Keratinocyte (primary cell): ENCODE measurements around the gene DDX46. TPM values are rescaled to one million over a fixed set of nuclear protein-coding genes. Genes with fewer than 3 reads are reported as not detected.

ENCODE experiments used
- DNase-seq: peaks from one replicate; pipeline ENCODE4 v3.0.0-alpha.2; 2011; ENCODE audit warnings: low read depth, missing footprints, low spot score
- FAIRE-seq: peaks from 2 replicates; lab custom pipeline; 2011; peaks lifted over from hg19 to GRCh38; lab: Jason Lieb, UNC
- H2AFZ ChIP-seq: 2 replicates; pipeline ENCODE4 v1.6.0; 2012; ENCODE audit warnings: low read length, control low read depth, inconsistent platforms; ENCODE audit not compliant: control insufficient read depth
- H3K27ac ChIP-seq: 2 replicates; pipeline ENCODE4 v1.5.1; 2011; ENCODE audit warnings: low read length; ENCODE audit not compliant: control insufficient read depth, insufficient read depth
- H3K27me3 ChIP-seq: 3 replicates; pipeline ENCODE4 v1.6.0; 2011; ENCODE audit warnings: low read length; ENCODE audit not compliant: control insufficient read depth, insufficient read depth; ENCODE audit errors: extremely low read depth
- H3K36me3 ChIP-seq, 2 experiments: 2 replicates in 1 of 2; 3 replicates in 1 of 2; pipeline ENCODE4 v1.5.1; 2011; ENCODE audit warnings: low read length in 2 of 2, mild to moderate bottlenecking in 1 of 2; ENCODE audit not compliant: control insufficient read depth in 2 of 2, insufficient read depth in 2 of 2; ENCODE audit errors: extremely low read depth in 1 of 2
- H3K4me1 ChIP-seq: 3 replicates; pipeline ENCODE4 v1.5.1; 2011; ENCODE audit warnings: low read length; ENCODE audit not compliant: control insufficient read depth, insufficient read depth; ENCODE audit errors: extremely low read depth
- H3K4me2 ChIP-seq: 3 replicates; pipeline ENCODE4 v1.6.0; 2011; ENCODE audit warnings: low read depth, low read length; ENCODE audit not compliant: control insufficient read depth, insufficient read depth; ENCODE audit errors: extremely low read depth
- H3K4me3 ChIP-seq, 3 experiments: fragments of 200-600 bp in 1 of 3; sonication (generic) in 1 of 3; 2 replicates in 2 of 3; 3 replicates in 1 of 3; pipeline ENCODE4 v1.5.1; 2011 to 2016; ENCODE audit warnings: low read length in 3 of 3, mild to moderate bottlenecking in 3 of 3, control low read depth in 2 of 3, inconsistent platforms in 1 of 3, low read depth in 1 of 3, mixed read lengths in 1 of 3, mixed run types in 1 of 3, moderate library complexity in 1 of 3; ENCODE audit not compliant: control insufficient read depth in 2 of 3, insufficient read depth in 2 of 3; ENCODE audit errors: extremely low read depth in 1 of 3
- H3K79me2 ChIP-seq: 2 replicates; pipeline ENCODE4 v1.6.0; 2012; ENCODE audit warnings: low read length; ENCODE audit not compliant: control insufficient read depth, insufficient read depth
- H3K9ac ChIP-seq: 3 replicates; pipeline ENCODE4 v1.6.0; 2011; ENCODE audit warnings: low read length; ENCODE audit not compliant: control insufficient read depth, insufficient read depth; ENCODE audit errors: extremely low read depth
- H3K9me1 ChIP-seq: 3 replicates; pipeline ENCODE4 v1.6.0; 2011; ENCODE audit warnings: low read length; ENCODE audit not compliant: control insufficient read depth, insufficient read depth; ENCODE audit errors: extremely low read depth
- H3K9me3 ChIP-seq: 2 replicates; pipeline ENCODE4 v1.5.1; 2012; ENCODE audit warnings: low read depth, low read length; ENCODE audit not compliant: control insufficient read depth
- H4K20me1 ChIP-seq: 3 replicates; pipeline ENCODE4 v1.6.0; 2011; ENCODE audit warnings: low read length; ENCODE audit not compliant: control insufficient read depth, insufficient read depth; ENCODE audit errors: extremely low read depth
- CTCF ChIP-seq, 3 experiments: IDR thresholded peaks in 1 of 3; conservative IDR thresholded peaks in 1 of 3; optimal IDR thresholded peaks in 1 of 3; 2 replicates in 2 of 3; 3 replicates in 1 of 3; pipeline versions ENCODE3 to v1.5.1; 2011; ENCODE audit warnings: low read length in 3 of 3, mild to moderate bottlenecking in 3 of 3, moderate library complexity in 2 of 3, control low read depth in 1 of 3, inconsistent platforms in 1 of 3; ENCODE audit not compliant: insufficient read depth in 2 of 3; ENCODE audit errors: extremely low read depth in 1 of 3
- EZH2 ChIP-seq: IDR thresholded peaks from one replicate; pipeline ENCODE4 v1.6.1; 2012; ENCODE audit warnings: inconsistent platforms, mild to moderate bottlenecking, low read length, moderate library complexity
- dilution Hi-C: fragments of 300-500 bp; cut with MboI; formaldehyde crosslinking; loops from one replicate; pipeline ENCODE4 v1.7.0; 2020; ENCODE audit warnings: low sequenced_read_pairs; ENCODE audit not compliant: extremely low pct_ligation_motif_present
- polyA plus RNA-seq, 5 experiments: library from polyadenylated mRNA; depleted of rRNA in 3 of 5; stranded (reverse) in 3 of 5; stranded (forward) in 1 of 5; unstranded in 1 of 5; fragments of >200 nt; gene quantifications; 1 replicate in 1 of 5; 2 replicates in 3 of 5; 3 replicates in 1 of 5; pipeline versions ENCODE4 v1.2.1 to v1.2.3, GENCODE V29; 2011 to 2012; ENCODE audit warnings: missing spikeins in 2 of 5, low read depth in 1 of 5, low replicate concordance in 1 of 5

DDX46 gene
- polyA plus RNA-seq, 1 donor (not counting 4 experiments of a cell fraction or from before 2014, with no cell fraction given) = 39.0 TPM

- no peaks in the 10 kb centered on the region for H3K36me3 ChIP-seq
- H3K9me3 ChIP-seq = no peaks in the 10 kb centered on the region
- TF ChIP-seq EZH2 = no peak
- no peak for TF ChIP-seq CTCF (optimal IDR thresholded peaks at IDR 0.05 in 1 of 3, IDR thresholded peaks at IDR 0.05 in 1 of 3, conservative IDR thresholded peaks at IDR 0.05 in 1 of 3; ENCODE audit: extremely low read depth in 1 of 3, insufficient read depth in 2 of 3, low read length in 3 of 3)
- H3K79me2 ChIP-seq = no peaks in the 10 kb centered on the region
- no peak overlapping the region for H2AFZ ChIP-seq
- H3K4me2 ChIP-seq = no peak overlapping the region
- dilution Hi-C loops = no loop called here
- DNase-seq (no peak), FAIRE-seq (no peak)
- H3K9me1 ChIP-seq = no peaks in the 10 kb centered on the region
- no peak overlapping the region for H3K4me3 ChIP-seq
- no peak overlapping the region for H3K9ac ChIP-seq
- H3K27ac ChIP-seq = no peak overlapping the region
- H4K20me1 ChIP-seq = no peaks in the 10 kb centered on the region
- no peaks in the 10 kb centered on the region for H3K27me3 ChIP-seq
- no peaks in the 10 kb centered on the region for H3K4me1 ChIP-seq
Measured at GRCh38 chr5:134732819-134733218, 25.8 kb upstream of the DDX46 start.

GRCh38 chr5:134735243-134735642, 23.3 kb upstream of the DDX46 start:
- peaks cover 11% of the 10 kb centered on the region for H3K4me1 ChIP-seq
- TF ChIP-seq EZH2 (no peak), CTCF (optimal IDR thresholded peaks at IDR 0.05 in 1 of 3, IDR thresholded peaks at IDR 0.05 in 1 of 3, conservative IDR thresholded peaks at IDR 0.05 in 1 of 3; ENCODE audit: extremely low read depth in 1 of 3, insufficient read depth in 2 of 3, low read length in 3 of 3) (no peak)
- H3K9me3 ChIP-seq = no peaks in the 10 kb centered on the region
- H2AFZ ChIP-seq = no peak overlapping the region
- no peak overlapping the region for H3K27ac ChIP-seq
- no peak overlapping the region for H3K9ac ChIP-seq
- no peaks in the 10 kb centered on the region for H3K9me1 ChIP-seq
- DNase-seq (no peak), FAIRE-seq (no peak)
- H3K79me2 ChIP-seq = peaks cover 18% of the 10 kb centered on the region
- no peak overlapping the region for H3K4me3 ChIP-seq
- no peaks in the 10 kb centered on the region for H4K20me1 ChIP-seq
- H3K36me3 ChIP-seq = no peaks in the 10 kb centered on the region
- no peaks in the 10 kb centered on the region for H3K27me3 ChIP-seq
- dilution Hi-C loops = no loop called here
- no peak overlapping the region for H3K4me2 ChIP-seq
